GM21390 (cell line): ENCODE measurements around the gene LARGE1.
"Not testable (repeated sequence)": the region's sequence is repeated elsewhere in the genome, so short reads cannot be mapped to it uniquely, and the experiment has no call there.

Experiments
- ATAC-seq: cut with Tn5 transposase; IDR thresholded peaks from one replicate; pipeline ENCODE4 v1.9.1; 2021; ENCODE audit not compliant: unreplicated experiment

LARGE1 gene

DNA sequence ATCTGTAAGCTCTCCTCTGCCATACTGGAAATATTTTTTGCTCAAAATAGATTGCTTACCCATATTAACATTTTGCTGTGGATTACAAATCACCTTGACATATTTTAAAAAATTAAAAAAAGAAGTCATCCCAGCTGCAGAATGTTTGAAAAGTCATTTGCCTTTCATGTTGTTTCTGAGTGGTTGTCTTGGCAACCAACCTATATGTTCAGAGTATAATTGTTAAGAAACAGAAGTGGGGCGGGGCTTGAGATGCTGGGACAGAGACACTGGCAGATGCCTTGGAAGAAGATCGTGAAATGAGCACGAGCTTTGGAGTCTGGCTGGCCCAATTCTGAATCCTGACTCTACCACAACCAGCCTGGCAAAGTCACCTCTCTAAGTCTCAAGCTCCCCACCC lies 348.2 kb downstream of the LARGE1 start:
- no peak for ATAC-seq

GRCh38 chr22:33570110-33570509 lies 350.2 kb downstream of the LARGE1 start:
- no peak for ATAC-seq

DNA sequence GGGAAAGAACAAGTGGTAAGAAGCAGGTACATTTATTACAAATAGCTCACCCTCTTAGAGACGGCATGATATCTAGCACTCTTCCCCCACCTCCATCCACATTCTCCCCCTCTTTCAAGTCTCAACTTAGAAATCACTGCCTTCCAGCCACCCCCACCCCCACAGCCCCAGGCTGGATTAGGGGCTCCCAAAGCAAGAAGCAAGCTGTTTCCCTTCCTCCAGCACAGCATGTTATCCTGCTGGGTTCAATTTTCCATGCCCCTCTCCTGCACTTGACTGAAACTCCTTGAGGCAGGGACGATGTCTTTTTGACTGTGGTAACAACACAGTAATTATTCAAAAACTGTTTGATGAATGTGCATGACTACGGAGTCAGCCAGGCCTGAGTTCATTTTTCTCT lies 350.7 kb downstream of the LARGE1 start:
- ATAC-seq = no peak

DNA sequence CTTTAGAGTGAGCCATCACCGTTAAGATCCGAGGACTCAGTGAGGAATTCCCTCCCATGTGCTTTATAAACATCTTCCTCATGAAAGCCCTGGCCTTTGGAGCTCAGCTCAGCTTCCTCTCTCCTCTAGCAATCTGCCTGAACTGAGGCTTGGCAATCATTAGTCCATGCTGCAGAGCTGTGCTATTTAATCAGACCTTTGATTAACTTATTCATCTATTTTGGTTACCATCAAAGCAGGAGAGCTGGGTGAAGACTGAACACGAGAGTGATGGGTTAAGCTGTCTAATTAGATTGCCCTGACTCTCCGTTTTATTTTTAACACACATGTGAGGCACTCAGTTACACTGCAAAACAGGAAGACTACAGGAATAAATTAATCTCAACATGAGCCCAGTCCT lies 351.3 kb downstream of the LARGE1 start:
- ATAC-seq = no peak

- not testable (repeated sequence) for ATAC-seq
These were observed 353.8 kb downstream of the LARGE1 start for GRCh38 chr22:33566495-33566894.

DNA sequence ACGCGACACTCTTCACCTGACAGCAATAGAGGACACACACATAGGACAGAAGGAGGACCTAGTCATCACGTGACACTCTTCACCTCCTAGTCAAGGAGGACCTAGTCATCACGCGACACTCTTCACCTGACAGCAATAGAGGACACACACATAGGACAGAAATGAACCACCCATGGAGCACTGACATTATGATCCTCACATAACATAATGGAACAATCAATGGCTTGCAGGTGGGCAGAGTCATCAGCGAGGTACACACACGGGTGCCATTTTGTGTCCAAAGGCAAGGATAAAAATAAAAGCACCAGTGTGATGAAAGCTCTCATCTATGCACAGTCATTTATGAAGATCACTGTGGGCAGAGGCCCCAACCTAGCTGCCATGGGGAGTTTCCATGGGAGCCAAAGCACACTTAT lies 354.7 kb downstream of the LARGE1 start:
- no peak for ATAC-seq

DNA sequence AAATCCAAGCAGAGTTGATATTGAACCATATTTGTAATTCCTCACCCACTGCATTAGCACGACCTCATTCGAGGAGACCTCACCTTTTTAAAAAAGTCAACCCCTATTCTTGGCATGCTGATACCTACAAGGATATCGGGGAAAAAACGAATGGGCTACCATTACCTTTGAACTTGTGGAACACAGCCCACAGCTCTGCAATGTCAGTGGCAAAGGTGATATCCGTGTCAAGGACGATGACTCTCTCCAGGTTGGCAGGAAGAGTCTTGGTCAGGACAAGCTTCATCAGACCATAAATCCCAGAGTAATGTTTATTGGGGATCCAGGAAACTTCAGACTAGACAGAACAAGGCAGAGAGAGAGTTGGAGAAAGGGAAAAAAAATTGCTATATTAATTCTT lies 355.6 kb downstream of the LARGE1 start:
- no peak for ATAC-seq

DNA sequence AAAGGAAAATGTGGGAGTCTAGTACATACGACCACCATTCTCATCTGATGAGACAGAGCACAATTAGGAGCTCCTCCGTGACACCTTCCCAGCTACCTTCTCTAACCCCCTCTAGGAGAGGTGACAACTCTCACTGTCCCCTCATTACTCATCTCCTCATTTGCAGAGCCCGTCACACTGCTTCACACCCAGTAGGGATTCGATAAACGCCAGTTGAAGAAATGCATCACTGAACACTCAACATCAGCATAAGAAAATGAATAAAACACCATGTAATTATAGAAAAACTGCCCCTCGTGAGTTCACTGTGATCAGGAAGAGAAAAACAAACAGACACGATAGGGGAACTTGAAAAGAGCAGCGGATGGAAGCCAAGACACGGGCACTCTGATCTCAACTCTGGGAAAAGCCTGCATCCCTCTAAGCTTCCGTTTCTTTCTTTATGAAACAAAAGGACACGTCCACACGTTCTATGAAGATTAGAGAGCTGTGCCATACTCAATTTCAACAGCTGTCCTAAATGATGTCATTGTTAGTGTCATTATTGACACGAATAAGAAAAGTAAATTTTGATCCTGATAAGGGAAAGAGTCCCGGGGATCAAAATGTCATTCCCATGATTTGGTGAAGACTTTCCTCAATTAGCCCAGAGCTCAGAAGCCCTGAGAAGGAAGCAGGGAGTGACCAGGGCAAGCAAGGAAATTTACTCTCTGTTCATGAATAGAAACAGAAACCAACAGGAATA lies 356.9 kb downstream of the LARGE1 start:
- ATAC-seq = no peak

- no peak for ATAC-seq
These were observed 357.8 kb downstream of the LARGE1 start for GRCh38 chr22:33562501-33562900.

GRCh38 chr22:33561149-33561807 lies 359.0 kb downstream of the LARGE1 start:
- no peak for ATAC-seq

GRCh38 chr22:33557836-33558235 lies 362.4 kb downstream of the LARGE1 start:
- no peak for ATAC-seq

DNA sequence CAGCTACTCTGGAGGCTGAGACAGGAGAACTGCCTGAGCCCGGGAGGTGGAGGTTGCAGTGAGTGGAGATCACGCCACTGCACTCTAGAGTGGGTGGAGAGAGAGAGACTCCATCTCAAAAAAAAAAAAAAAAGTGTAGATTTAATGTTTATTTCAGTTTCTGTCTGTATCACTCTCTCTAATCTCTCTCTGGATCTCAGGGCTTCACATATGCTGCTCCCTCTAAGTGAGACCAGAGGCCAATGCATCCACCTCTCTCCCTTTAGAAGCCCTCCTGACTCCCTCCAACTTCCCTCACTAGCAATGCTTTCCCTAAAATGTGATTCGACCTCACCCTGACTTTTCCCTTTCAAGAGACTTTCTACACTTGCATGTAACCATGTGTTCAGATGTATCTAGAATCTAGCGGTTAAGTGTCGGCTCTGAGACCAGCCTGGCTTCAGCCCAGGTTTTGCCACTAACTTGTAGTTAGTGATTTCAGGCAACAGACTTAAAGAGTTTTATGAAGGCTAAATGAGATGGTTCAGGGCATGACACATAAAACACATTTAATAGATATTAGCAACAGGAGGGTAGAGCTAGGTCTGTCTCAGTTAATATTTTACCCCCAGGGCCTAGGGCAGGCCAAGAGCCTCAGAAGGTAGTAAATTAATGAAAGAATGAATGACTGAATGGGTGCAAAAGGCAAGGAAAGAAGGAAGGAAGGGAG lies 364.3 kb downstream of the LARGE1 start:
- no peak for ATAC-seq

DNA sequence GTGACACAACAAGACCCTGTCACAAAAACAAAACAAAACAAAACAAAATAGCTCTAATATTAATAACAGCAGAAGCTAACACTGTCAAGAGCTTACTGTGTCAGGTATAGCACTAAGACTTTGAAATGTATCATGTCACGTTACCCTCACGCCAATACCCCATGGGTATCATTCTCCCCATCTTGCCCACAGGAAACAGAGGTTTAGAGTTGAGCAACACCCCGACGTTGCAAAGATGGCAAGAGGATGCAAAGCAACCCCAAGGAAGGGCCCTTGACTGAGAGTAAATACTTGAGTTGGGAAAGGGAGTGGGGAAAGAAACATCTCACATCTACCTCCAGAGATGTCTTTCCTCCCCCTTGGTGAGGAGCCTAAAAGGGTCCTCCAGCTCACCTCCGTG lies 366.8 kb downstream of the LARGE1 start:
- no peak for ATAC-seq

DNA sequence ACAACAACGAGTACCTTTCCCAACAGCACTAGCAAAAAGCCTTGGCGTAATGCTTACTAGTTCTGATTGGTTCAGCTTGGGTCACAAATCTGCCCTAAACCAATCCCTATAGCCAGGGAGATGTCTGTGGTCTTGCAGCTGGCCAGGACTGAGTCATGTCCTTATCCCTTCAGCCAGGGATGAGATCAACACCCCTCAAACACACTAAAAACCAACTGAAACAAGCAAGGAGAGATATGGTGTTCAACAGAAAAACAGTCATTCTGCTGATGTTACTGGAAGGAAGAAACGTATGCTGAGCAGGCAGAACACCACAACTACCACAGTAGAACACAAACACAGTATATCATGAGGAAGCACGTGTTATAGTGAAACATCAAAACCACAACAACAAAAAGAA lies 375.6 kb downstream of the LARGE1 start:
- no peak for ATAC-seq

- ATAC-seq = no peak
These were observed 377.6 kb downstream of the LARGE1 start for GRCh38 chr22:33542722-33543121.

DNA sequence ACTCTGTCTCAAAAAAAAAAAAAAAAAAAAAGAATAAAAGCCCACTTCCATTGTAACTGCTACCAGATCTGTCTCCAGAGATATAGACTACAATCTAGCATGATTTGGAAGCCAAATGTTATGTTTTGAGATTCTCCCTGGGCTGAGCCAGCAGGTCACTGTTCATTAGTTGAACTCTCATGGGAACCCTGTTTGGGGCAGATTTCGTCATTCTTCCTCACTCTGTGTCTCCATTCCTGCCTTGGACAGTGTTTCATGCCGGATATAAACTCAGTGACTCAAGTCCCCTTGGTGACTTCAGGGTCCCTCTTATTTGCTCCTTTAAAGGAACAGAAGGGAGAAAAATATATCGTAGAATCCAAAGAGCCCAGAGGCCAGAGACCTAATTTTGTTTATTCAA lies 378.1 kb downstream of the LARGE1 start:
- ATAC-seq = no peak

- ATAC-seq = no peak
These were observed 380.1 kb downstream of the LARGE1 start for GRCh38 chr22:33539902-33540751.

GRCh38 chr22:33539202-33539901 lies 380.9 kb downstream of the LARGE1 start:
- no peak for ATAC-seq

DNA sequence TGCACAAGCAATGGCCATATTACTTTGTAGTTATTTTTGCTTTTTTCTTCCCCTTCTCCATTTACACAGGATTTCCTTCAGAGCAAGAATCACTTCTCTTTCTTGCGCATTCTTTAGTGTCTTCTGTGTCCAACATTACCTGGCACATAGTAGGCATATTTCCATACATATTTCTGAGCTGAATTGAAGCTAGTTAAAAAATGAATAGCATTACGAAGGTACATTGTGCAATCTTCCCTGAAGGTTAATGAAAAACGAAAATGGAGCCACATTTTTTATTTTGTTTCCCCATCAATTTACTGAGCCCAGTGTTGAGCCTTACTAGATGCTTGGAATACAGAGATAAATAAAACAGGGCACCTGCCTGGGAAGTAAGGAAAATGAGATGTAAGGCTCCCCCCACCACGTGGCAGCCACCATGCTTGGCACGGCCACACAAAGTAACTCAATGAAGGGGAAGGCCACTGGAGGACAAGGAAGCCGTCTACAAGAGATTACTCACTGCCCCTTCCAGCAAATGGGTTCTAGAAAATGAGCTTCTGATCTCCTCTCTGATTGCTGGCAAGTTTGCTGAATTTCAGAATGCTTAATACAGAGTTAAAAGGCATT lies 381.9 kb downstream of the LARGE1 start:
- ATAC-seq = no peak

DNA sequence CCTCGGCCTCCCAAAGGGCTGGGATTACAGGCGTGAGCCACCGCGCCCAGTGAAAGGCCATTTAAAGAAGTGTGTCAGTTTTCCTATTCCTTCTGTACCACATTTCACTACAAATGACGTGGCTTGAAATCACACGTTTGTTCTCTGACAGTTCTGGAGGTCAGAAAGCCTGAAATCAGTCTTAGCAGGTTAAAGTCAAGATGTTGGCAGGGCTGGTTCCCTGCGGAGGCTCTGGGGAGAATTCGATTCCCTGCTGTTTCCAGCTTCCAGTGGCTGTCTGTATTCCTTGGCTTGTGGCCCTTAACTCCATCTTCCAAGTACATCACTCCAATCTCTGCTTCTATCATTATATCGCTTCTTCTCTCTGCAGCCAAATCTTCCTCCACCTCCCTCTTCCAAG lies 383.2 kb downstream of the LARGE1 start:
- ATAC-seq = no peak
